Suppressor macrophage treated with lipopolysaccharide for 1 hour (primary cell): ENCODE data around the gene PSMB3.
A peak's percentile ranks its signal among the peaks of the same experiment; 100 is the strongest.

ENCODE experiments used
- DNase-seq, 3 donors: peaks; one replicate each; pipeline ENCODE4 v3.0.0-alpha.2; 2020 to 2022

Gene PSMB3

GRCh38 chr17:38798614-38799500 is 46.3 kb downstream of the PSMB3 start:
- DNase-seq: peak; percentile 35 to 57 (median 40)

GRCh38 chr17:38799501-38800236 is 47.1 kb downstream of the PSMB3 start, which contains the start of gene PIP4K2B:
Gene PIP4K2B, minus strand, starts transcription at chr17:38799556. Its CDS starts 132 bp downstream, at chr17:38799424.
- DNase-seq: peak; percentile 97 to 98 (median 98)

- DNase-seq: no peak
Observed at GRCh38 chr17:38800237-38800760, 47.8 kb downstream of the PSMB3 start.

GRCh38 chr17:38809828-38810227 is 57.3 kb downstream of the PSMB3 start:
- DNase-seq: no peak
